OCI-M1 (cell line): ENCODE measurements around the gene SUN1.
A peak's percentile ranks its signal among the peaks of the same experiment; 100 is the strongest.
"Not testable (repeated sequence)": the region's sequence is repeated elsewhere in the genome, so short reads cannot be mapped to it uniquely, and the experiment has no call there.

ENCODE experiments used
- DNase-seq: peaks from one replicate; lab custom pipeline; 2025; lab: John Stamatoyannopoulos, UW

The SUN1 gene

DNA sequence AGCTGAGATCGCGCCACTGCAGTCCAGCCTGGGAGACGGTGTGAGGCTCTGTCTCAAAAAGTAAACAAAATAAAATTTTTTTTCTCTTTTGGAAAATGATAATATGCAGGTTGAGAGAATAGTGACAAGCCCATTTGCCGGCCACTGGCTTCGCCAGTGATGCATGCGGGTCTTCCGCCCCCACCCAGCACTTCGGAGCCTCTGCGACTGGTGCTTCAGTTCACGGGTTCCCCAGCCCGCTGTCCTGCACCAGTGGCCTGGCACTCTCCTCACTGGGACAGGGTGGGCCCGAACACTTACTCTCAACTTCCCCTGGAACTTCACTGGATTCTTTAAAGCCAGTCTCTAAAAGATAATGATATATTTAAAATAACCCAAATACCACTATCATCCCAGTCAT is 2.7 kb downstream of the SUN1 start:
- DNase-seq: no peak

DNA sequence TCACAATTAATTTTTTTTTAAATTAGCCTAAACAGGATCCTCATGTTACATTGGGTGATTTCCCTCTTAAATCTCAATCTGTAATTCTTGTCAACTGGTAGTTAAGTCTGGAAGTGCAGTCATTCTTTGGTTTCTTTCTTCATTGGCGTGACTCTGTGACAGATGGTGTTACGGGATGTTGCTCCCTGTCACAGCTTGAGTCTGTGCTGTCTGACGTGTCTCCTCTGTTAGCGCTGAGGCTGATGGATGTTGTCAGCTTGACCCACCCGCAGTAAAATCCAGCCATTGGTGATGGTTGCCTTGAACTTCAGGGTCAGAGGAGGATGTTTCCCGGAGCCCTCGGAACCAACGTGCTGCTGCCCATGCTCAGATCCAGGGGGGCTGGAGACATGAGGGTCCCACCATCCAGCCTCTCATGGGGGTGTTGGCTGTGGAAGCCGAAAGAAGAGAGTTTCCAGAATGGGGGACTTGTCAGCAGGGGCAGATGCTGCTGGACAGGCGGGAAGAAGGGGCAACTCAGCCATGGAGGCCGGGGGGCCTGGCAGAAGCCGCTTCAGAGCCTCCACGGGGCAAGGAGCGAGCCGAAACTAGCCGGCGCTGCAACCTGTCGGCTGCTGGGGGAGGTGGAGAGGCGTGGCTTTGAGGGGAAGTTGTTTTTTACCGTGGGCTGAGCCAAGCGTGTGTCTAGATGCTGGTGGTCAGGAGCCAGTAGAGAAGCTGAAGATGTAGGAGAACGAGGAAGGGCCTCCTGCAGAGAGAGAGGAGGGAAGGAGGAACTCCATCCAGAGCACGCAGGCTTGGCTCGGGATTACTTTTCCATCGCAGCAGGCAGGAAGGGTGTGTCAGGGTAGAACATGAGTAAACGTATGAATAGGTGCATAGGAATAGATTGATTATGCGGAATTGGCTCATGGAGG is 3.5 kb downstream of the SUN1 start:
- no peak for DNase-seq

DNA sequence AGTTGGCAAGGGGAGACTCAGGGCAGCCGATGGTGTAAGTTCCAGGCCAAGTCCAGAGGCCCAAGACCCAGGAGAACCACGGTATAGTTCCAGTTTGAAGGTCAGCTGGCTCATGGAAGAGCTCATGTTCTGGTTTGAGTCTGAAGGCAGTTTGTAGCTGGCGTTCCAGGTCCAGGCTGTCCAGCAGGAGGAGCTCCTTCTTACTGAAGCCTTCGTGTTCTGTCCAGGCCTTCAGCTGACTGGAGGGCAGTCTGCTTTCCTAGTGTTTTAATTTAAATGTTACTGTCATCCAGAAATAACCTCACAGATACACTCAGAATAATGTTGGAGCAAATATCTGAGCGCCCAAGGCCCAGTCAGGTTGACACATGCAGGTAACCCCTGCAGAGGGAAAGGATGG is 4.2 kb downstream of the SUN1 start:
- DNase-seq: peak; percentile 0

DNA sequence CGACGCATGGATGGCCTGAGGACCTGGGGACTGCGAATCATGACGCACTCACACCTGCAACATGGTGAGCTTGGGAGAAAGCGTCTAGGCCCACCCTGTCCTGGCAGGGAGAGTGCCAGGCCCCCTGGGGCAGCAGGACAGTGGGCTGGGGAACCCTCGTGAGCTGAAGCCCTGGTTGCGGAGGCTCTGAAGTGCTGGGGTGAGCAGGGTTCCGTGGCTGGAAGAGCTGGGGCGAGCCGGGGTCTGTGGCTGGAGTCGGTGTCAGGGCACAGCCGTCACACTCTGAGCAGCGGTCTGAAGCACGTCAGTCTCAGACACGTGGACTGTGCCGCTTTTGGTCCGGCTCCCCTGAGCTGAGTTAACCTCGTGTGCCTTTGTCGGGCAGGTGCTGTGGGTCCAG is 4.7 kb downstream of the SUN1 start:
- DNase-seq: no peak

DNA sequence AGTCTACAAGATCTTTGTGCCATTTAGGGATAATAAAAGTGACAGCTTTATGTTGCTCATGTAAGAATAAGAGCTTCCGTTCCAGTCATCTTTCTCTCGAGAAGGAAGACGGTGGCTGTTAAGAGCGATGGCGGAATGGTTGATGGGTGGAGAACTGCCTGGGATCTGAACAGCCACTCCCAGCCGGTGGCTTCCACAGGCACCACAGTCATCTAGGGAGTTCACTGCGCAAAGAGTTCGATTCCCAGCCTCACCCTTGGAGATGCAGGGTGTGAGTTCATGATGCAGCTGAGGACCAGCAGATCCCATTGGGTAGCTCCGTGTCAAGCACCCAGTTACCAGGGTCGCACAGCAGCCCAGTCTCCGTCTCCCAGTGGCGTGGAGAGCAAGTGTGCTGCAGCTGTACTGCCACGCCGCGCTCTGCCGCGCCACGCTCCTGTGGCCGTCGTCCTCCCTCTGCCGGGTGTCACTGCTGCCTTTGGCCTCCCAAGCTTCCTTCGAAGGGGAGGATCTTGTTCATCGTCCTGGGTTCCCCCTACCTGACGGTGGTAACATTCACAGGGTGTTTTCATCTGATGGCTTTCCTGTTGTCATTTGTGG is 7.8 kb downstream of the SUN1 start:
- no peak for DNase-seq

DNA sequence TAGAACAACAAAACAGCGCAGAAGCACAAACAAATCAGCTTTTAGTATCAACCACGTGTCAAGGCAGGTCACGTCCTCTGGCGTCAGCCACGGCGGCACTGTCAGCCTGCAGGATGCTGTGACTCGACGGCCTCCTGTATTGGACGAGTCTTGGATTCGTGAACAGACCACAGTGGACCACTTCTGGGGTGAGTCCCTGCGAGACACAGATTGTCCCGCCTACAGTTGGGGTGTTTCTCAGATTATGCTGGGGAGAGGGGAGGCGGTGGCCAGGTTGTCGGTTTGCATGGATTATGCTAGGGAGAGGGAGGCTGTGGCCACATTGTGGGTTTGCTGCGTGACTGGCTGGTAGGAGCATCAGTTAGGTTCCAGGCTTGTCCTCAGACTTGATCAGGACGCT is 9.7 kb downstream of the SUN1 start:
- no peak for DNase-seq

DNA sequence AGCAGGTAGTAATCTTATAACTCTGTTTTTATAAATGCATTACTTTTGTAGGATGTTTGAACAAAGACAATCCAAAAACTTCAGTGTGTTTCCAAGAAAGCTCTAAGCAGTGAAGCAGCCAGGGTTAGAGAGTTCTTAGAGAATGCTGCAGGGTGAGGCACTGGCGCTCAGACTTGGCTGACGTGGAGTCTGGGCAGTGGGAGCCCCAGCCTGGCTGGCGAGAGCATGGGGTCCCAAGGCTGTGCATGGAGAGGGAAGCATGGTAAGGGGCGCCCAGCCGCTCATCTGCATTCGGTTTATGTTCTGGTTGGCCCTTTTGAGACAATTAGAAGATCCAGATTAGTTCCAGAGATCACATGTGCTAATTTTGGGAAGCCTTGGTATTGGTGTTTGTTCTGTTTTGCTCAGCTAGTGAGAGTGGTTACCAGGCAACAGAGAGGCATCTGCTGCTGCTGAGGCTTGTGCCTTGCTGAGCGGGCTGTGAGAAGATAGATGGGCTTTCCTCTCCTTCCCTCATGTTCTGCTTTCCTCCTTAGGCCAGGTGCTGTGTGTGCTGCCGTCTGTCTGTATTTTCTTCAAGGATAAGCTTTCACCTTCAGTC is 10.3 kb downstream of the SUN1 start:
- DNase-seq: no peak

DNA sequence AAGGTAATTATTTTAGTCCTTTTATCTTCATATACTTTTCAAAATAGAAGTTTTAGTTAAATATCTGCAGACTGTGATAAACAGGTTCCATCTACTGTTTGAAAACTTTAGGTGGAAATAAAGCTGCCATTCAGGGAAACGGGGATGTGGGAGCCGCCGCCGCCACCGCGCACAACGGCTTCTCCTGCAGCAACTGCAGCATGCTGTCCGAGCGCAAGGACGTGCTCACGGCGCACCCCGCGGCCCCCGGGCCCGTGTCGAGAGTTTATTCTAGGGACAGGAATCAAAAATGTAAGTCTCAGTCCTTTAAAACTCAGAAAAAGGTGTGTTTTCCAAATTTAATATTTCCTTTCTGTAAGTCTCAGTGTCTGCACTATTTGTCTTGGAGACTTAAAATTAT is 11.0 kb downstream of the SUN1 start:
- DNase-seq: no peak

DNA sequence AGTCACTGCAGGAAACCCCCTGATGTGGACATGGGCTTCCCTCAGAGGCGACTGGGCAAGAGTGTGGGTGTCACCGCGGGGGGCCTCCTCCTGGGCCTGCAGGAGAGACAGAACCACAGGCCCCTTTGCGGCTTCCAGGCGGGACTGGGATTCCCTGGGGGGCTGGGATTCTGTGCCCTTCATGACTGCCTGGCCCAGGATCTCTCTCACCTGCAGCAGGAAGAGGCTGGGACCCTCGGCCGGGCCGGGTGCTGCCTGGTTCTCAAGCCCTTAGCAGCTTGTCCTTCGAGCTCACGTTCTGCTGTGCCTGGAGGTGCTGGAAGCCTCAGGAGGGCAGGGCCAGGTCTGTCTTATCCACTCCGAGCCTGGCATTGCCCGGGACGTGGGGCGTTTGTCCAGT is 11.8 kb downstream of the SUN1 start:
- no peak for DNase-seq

DNA sequence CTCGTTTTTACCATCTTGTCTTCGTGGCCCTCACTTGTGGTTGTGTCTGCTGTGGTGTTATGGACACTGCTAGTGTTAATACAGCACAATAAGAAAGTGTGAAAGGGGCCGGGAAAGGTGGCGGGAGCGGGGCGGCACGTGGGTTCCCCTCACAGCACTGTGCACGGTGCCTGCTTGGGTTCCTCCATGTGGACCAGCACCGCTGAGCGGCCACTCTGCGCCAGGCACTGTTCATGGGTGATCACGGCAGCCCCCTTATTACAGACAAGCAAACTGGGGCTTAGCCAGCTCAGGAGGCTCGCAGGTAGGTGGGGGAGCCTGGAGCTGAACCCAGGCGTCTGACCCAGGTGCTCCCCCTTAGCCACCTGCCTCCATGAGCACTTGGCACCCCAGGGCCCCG is 12.2 kb downstream of the SUN1 start:
- no peak for DNase-seq

DNA sequence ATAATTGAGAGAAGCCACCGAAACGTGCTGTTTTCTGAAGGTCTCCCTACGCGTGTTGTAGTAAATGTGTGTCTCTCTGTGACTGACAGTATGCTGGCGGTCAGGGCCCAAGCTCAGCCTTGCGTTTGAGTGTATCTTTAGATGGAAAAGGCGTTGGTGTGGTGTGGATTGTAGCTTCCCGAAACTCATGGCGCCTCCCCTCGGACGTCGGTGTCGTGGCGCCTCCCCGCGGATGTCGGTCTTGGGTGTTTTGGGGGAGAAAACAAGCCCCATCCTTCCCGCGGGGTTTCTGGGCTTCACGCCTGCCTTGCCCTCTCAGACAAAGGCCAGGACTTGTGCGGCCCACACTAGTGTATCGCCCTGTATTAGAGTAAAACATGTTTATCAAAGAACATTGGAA is 12.8 kb downstream of the SUN1 start:
- DNase-seq: no peak

DNA sequence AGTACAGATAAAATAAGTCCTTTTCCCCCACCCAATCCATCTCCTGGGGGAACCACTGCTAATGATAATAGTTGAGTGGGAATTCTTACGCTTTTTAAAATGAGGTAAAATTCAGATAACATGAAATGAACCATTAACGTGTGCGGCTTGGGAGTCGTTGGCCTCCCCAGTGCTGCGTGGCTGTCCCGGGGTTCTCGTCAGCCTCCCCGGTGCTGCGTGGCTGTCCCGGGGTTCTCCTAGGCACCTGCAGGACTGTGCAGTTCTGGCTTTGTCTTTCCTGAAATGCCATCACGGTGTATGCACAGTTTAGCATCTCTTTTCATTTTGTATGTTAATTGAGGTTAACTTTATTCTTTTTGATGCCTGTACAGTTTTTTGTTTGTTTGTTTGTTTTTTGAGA is 13.5 kb downstream of the SUN1 start:
- DNase-seq: no peak

DNA sequence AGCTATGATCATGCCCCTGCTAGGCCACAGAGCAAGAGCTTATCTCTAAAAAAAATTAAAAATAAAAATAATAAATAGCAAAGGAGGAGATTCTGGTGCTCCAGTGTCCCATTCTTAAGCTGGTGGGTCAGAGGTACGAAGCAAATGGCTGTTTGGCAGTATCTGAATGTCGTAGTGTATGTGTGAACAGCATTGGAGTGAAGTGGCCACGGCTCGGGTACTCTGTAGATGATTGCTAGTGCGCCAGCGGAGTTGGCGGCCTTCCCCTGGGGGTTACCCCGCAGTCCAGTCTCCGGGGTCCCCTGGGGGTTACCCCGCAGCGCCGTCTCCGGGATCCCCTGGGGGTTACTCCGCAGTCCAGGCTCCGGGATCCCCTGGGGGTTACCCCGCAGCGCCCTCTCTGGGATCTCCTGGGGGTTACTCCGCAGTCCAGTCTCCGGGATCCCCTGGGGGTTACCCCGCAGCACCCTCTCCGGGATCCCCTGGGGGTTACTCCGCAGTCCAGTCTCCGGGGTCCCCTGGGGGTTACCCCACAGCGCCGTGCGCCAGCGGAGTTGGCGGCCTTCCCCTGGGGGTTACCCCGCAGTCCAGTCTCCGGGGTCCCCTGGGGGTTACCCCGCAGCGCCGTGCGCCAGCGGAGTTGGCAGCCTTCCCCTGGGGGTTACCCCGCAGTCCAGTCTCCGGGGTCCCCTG is 14.8 kb downstream of the SUN1 start:
- DNase-seq: not testable (repeated sequence)

DNA sequence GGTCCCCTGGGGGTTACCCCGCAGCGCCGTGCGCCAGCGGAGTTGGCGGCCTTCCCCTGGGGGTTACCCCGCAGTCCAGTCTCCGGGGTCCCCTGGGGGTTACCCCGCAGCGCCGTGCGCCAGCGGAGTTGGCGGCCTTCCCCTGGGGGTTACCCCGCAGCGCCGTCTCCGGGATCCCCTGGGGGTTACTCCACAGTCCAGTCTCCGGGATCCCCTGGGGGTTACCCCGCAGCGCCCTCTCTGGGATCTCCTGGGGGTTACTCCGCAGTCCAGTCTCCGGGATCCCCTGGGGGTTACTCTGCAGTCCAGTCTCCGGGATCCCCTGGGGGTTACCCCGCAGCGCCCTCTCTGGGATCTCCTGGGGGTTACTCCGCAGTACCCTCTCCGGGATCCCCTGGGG is 15.5 kb downstream of the SUN1 start:
- not testable (repeated sequence) for DNase-seq

DNA sequence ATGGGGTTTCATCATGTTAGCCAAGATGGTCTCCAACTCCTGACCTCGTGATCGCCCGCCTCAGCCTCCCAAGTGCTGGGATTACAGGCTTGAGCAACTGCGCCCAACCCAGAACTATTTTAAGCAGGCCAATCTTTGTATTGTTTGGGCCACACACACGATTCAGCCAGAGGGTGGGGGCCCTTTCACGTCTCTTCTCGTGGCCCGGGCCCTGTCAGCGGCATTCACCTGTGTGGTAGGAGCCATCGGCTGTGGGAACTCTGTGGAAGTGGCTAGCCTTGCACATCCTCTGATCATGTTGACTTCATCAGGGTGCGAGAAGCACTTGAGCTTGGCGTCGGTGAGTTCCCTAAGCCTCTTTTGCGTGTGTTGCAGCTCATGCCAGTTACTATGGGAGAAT is 16.9 kb downstream of the SUN1 start:
- no peak for DNase-seq

DNA sequence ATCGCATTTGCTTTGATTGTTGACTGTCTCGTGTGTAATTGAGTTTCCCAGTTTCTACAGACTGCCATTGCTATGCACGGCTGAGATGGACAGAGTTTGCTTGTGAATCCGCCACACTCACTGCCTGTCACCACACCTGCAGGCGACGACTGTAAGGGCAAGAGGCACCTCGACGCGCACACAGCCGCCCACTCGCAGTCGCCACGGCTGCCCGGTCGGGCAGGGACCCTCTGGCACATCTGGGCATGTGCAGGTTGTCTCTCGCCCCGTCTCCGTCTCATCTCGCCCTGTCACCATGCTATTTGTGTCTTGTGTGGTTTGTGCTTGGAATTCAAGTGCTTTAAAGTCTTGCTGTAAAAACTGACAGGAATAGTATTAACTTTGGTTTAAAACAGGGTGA is 17.5 kb downstream of the SUN1 start:
- DNase-seq: no peak

DNA sequence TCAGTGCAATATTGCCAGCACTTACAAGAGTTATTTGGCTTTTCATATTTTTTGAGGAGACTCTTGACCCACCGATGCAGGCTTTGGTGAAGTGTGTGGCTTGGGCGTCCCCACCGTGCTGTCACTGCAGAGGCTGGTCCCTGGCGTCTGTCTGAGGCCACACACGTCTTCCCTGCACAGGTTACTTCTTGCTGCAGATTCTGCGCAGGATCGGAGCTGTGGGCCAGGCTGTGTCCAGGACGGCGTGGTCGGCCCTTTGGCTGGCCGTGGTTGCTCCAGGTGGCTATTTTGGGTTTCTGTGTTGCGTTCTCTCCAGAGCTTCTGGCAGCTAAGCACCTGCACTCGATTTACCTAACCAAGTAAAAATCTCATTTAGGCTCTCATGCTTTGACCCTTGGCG is 18.9 kb downstream of the SUN1 start:
- no peak for DNase-seq

DNA sequence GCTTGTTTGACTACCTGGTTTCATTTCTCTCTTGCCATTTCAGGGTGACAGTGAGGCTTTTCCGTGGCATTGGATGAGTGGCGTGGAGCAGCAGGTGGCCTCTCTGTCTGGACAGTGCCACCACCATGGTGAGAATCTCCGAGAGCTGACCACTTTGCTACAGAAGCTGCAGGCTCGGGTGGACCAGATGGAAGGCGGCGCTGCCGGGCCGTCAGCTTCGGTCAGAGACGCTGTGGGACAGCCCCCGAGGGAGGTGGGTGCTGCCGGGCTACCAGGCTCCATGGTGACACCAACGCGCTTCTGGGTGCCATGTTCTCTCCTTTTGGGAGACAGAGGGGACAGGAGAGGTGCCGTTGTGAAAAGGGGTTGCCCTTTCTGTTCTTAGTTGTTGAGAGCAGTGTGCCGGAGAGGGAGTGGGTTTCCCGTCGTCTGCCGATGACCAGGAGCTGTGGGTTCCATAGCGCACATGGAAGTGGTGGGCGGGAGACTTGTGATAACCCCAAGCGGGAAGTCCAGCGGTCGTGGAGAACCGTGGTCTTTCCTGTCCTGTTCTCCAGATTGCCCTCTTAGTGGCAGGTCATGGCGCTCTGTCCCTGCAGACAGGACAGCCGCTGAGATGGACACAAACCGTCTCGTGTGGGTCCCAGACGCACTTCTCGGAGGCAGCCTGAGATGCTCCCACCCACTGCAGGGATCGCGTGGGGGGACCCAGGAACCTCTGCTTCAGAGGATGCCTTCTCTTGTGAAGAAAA is 21.3 kb downstream of the SUN1 start:
- no peak for DNase-seq

DNA sequence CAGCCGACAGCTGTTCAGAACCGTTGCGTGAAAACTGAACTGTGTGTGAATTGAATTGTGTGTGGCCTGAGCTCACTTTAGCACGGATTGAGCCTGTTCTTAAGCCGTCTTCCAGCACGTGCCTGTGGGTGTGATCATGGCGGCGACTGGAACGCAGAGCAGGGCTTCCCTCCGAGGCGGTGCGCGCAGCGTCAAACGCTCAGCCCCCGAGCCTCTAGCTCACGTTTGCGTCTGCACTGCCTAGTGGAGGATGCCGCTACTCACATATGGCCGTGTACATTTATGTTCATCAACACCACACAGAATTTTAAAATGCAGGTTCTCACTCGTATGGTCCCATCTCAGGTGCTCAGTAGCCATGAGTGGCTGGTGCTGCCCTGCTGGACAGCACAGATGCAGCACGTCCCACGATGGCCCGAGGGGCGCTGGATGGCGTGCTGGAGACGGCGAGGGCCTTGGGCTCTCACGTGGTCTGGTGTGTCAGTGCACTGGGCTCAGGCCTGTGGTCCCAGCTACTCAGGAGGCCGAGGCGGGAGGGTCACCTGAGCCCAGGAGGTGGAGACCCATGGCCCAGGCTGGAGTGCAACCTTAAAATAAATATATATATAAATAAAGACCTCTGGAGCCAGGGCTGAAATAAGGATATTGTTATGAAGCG is 22.0 kb downstream of the SUN1 start:
- no peak for DNase-seq

DNA sequence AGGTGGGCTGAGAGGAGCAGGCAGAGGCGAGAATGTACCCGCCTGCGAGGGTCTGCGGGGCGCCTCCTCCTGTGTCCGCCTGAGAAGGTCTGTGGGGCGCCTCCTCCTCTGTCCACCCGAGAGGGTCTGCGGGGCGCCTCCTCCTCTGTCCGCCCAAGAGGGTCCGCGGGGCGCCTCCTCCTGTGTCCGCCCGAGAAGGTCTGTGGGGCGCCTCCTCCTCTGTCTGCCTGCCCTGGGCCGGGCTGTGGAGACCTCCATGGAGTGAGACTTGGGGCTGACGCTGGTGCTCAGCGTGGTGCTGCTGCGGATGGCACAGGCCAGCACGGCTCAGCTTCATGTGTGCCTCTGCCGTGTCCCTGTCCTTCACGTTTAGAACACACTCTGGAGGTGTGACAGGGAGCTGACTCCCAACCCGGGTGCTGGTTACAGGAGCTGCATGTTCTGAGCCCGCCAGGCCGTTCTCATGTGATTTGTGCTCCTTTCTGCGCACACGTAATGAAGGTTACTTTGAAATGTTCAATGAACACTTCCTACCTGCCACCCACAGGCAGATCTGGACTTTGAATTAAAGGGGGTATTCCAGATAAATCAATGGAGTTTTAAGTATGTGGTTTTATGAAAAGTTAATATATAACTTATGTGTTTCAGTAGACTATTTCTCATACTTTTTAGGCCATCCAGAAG is 23.6 kb downstream of the SUN1 start:
- DNase-seq: no peak
